Upper lobe of left lung (tissue), 6 donors: ENCODE measurements around the gene KRT35. TPM values are rescaled to one million over a fixed set of nuclear protein-coding genes. Genes with fewer than 3 reads are reported as not detected.

ENCODE experiments used
- ATAC-seq, 2 donors: fragments of 200-7000 bp; cut with Tn5 transposase; one replicate each; pipeline ENCODE4 v1.9.1; 2022; ENCODE audit warnings: mild to moderate bottlenecking in 2 of 2, moderate library complexity in 2 of 2; ENCODE audit not compliant: low FRiP score in 2 of 2
- DNase-seq, 2 donors: peaks; one replicate each; pipeline ENCODE4 v3.0.0-alpha.2; 2019 to 2020
- H3K27ac ChIP-seq, 4 donors: fragments of 200-600 bp; sonication (generic); one replicate each; pipeline ENCODE4 v1.5.1; 2016 to 2019
- H3K27me3 ChIP-seq, 4 donors: fragments of 200-600 bp; sonication (generic); one replicate each; pipeline ENCODE4 v1.5.1; 2017 to 2019
- H3K36me3 ChIP-seq, 4 donors: fragments of 200-600 bp; sonication (generic); one replicate each; pipeline ENCODE4 v1.5.1; 2016 to 2019
- H3K4me1 ChIP-seq, 4 donors: fragments of 200-600 bp; sonication (generic); one replicate each; pipeline ENCODE4 v1.5.1; 2018 to 2019
- H3K4me3 ChIP-seq, 4 donors: fragments of 200-600 bp; sonication (generic); one replicate each; pipeline ENCODE4 v1.5.1; 2017 to 2019; ENCODE audit warnings: mild to moderate bottlenecking in 2 of 4, moderate library complexity in 1 of 4
- H3K9me3 ChIP-seq, 4 donors: fragments of 200-600 bp; sonication (generic); one replicate each; pipeline ENCODE4 v1.5.1; 2018 to 2019
- EP300 ChIP-seq, 4 donors: sonication (generic); formaldehyde crosslinking; IDR thresholded peaks; one replicate each; pipeline ENCODE4 v1.5.1; 2017; ENCODE audit warnings: antibody characterized with exemption in 4 of 4, control low read depth in 2 of 4
- POLR2A ChIP-seq, 4 donors: fragments of 450-650 bp; IDR thresholded peaks; one replicate each; pipeline ENCODE4 v1.5.1; 2016 to 2017; ENCODE audit warnings: antibody characterized with exemption in 4 of 4, mild to moderate bottlenecking in 2 of 4
- POLR2AphosphoS5 ChIP-seq, 2 donors: sonication (generic); formaldehyde crosslinking; IDR thresholded peaks; one replicate each; pipeline ENCODE4 v1.5.1; 2017; ENCODE audit warnings: antibody characterized with exemption in 2 of 2
- WGBS, 2 donors: methylation state at CpG; one replicate each; pipeline ENCODE4 v1.1.5; 2017 to 2018; 5-methylcytosine and 5-hydroxymethylcytosine counted together
- total RNA-seq, 6 donors: library from RNA; depleted of rRNA in 4 of 6; stranded (reverse); fragments of >200 nt in 4 of 6; gene quantifications; one replicate each; pipeline versions ENCODE4 v1.1.0 to v1.2.1, GENCODE V29; 2016 to 2021
- TF ChIP-seq, protein P1 (sequence below), 6 experiments: fragments of 450-650 bp in 4 of 6; fragments of 200-600 bp in 2 of 6; sonication (generic) in 2 of 6; IDR thresholded peaks; one replicate each; pipeline ENCODE4 v1.5.1; 2016 to 2019; ENCODE audit warnings: antibody characterized with exemption in 6 of 6
- donor health status: DM: no; HTN: no; CAD: no; lungs with moderate emphysema.
- donor health status: DM: no; HTN: yes; CAD: no; lungs with severe emphysema.

Gene KRT35
- total RNA-seq, 6 donors from 2014 or later = not detected

DNA sequence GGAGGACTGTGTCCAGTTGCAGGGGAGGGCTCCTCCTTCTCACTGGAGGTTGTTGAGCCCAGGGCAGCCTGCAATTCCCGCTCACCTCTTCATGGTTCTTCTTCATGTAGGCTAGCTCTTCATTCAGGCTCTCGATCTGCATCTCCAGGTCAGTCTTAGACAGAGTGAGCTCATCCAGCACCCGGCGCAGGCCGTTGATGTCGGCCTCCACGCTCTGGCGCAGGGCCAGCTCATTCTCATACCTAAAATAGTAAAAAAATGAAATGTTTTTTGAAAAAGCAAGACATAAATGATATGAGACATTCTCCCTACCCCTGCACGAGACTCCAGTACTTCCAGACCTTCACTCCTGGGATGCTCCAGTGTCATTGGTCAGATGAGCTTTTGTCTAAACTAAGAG lies 22.3 kb upstream of the KRT35 start:
- no peak for ATAC-seq
- Histone ChIP-seq H3K27ac (no peak overlapping the region), H3K27me3 (no peaks in the 10 kb centered on the region), H3K9me3 (no peaks in the 10 kb centered on the region), H3K4me3 (no peak overlapping the region), H3K36me3 (no peaks in the 10 kb centered on the region), H3K4me1 (peaks cover 0 to 8% (median 3%) of the 10 kb centered on the region in 4 donors)
- TF ChIP-seq POLR2AphosphoS5 (IDR thresholded peaks at IDR 0.05) (no peak), EP300 (IDR thresholded peaks at IDR 0.05) (no peak), POLR2A (IDR thresholded peaks at IDR 0.05) (no peak)
- TF ChIP-seq, protein P1, sequence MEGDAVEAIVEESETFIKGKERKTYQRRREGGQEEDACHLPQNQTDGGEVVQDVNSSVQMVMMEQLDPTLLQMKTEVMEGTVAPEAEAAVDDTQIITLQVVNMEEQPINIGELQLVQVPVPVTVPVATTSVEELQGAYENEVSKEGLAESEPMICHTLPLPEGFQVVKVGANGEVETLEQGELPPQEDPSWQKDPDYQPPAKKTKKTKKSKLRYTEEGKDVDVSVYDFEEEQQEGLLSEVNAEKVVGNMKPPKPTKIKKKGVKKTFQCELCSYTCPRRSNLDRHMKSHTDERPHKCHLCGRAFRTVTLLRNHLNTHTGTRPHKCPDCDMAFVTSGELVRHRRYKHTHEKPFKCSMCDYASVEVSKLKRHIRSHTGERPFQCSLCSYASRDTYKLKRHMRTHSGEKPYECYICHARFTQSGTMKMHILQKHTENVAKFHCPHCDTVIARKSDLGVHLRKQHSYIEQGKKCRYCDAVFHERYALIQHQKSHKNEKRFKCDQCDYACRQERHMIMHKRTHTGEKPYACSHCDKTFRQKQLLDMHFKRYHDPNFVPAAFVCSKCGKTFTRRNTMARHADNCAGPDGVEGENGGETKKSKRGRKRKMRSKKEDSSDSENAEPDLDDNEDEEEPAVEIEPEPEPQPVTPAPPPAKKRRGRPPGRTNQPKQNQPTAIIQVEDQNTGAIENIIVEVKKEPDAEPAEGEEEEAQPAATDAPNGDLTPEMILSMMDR (IDR thresholded peaks at IDR 0.05) = no peak
- no peak for DNase-seq
- 84 to 89% methylated on average over 9 of the region's 9 CpGs for WGBS, 2 donors

DNA sequence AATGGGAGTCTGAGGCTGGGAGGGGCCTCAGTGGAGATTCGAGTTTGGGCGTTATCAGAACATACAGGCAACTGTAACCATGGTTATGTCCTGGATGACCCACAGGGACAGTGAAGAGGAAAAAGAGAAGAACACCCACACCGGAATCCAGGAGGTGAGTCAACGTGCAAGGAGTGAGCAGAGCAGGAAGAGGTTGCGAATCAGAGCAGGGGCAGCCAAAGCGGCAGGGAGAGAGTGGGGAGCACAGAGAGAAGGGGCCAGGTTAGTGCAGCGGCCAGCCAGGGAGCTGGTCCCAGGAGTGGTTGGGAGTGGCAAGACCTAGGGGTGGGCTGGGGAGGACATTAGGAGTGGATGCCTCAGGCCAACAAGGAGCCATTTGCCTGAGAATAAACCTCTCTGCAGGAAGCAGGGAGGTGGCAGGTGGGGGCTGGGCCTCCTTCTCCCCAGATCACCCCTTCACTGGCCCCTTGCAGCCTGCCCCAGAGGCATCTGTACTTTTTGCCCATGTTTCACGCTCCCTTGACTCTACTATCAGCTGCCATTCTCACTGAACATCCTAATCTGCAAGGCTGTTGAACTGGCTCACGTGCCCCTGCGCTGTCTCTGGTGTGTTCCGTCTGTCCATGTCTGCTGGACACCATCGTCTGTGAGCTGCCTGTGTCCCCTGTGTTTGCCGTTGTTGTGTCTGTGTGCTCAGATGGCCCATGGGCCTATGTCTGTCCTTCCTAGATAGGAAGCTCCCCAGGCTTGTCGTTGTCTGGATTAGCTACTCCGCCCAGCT lies 19.4 kb upstream of the KRT35 start:
- TF ChIP-seq POLR2A (IDR thresholded peaks at IDR 0.05) (no peak), POLR2AphosphoS5 (IDR thresholded peaks at IDR 0.05) (no peak), EP300 (IDR thresholded peaks at IDR 0.05) (no peak)
- TF ChIP-seq, protein P1 (IDR thresholded peaks at IDR 0.05) = no peak
- Histone ChIP-seq H3K27ac (peak overlapping the region in 2 of 4 donors; percentile 1 to 63), H3K4me3 (no peak overlapping the region), H3K36me3 (no peaks in the 10 kb centered on the region), H3K9me3 (no peaks in the 10 kb centered on the region), H3K27me3 (no peaks in the 10 kb centered on the region), H3K4me1 (peaks cover 5 to 15% (median 9%) of the 10 kb centered on the region in 4 donors)
- WGBS, 2 donors = 63 to 66% methylated on average over 15 of the region's 15 CpGs
- DNase-seq (no peak), ATAC-seq (no peak)

DNA sequence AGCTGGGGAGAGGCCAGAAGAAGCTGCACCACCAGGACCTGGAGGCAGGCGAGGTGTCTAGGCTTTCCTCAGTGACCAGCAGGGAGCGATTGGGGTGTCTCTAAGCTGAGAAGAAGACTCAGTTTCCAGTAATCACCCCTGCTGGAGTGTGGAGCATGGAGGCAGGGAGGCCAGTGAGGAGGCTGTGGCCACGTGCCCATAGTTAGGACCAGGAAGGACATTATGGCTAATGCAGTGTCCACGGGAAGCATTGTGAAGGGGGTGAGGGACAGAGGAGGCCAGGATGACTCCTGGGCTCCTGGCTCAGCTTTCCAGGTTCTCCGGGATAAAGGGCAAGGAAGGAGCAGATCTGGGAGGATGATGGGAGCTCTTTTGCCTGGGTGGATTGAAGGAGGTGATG lies 18.8 kb upstream of the KRT35 start:
- Histone ChIP-seq H3K4me3 (no peak overlapping the region), H3K4me1 (peaks cover 5 to 14% (median 9%) of the 10 kb centered on the region in 4 donors), H3K27me3 (no peaks in the 10 kb centered on the region), H3K36me3 (no peaks in the 10 kb centered on the region), H3K9me3 (no peaks in the 10 kb centered on the region), H3K27ac (peak overlapping the region in 2 of 4 donors; percentile 1 to 63)
- DNase-seq = no peak
- 81 to 83% methylated on average over 5 of the region's 5 CpGs for WGBS, 2 donors
- no peak for ATAC-seq
- TF ChIP-seq, protein P1 (IDR thresholded peaks at IDR 0.05) = no peak
- TF ChIP-seq POLR2AphosphoS5 (IDR thresholded peaks at IDR 0.05) (no peak), EP300 (IDR thresholded peaks at IDR 0.05) (no peak), POLR2A (IDR thresholded peaks at IDR 0.05) (no peak)

DNA sequence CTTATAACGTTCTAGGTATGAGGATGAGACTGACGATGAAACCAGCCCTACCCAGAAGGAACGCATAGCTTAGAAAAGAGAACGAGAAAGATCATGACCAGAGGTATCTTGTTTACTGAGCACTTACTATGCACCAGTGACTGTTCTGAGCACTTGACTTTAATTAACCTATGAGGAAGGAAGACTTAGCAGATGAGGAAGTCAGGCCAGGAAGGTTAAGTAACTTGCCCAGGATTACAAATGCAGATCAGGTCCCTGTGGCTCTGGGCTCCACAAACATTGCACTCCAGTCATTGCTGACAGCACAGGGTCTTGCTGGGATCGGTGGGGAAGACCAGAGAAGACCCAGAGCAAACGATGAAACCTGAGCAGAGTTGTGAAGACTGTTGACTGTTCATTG lies 17.3 kb upstream of the KRT35 start:
- peak; percentile 19 to 52 for ATAC-seq
- H3K9me3 ChIP-seq = no peaks in the 10 kb centered on the region
- H3K4me1 ChIP-seq = peaks cover 5 to 15% (median 9%) of the 10 kb centered on the region in 4 donors
- peak in 1 of 2 donors; percentile 53 for DNase-seq
- H3K27ac ChIP-seq = peak overlapping the region; percentile 70 to 84 (median 82)
- H3K27me3 ChIP-seq = no peaks in the 10 kb centered on the region
- no peak overlapping the region for H3K4me3 ChIP-seq
- 43 to 44% methylated on average over 6 of the region's 6 CpGs for WGBS, 2 donors
- no peaks in the 10 kb centered on the region for H3K36me3 ChIP-seq
- TF ChIP-seq, protein P1 (IDR thresholded peaks at IDR 0.05) = no peak
- peak in 1 of 4 donors; percentile 42 for TF ChIP-seq POLR2A (IDR thresholded peaks at IDR 0.05)
- TF ChIP-seq EP300 (IDR thresholded peaks at IDR 0.05) = no peak
- no peak for TF ChIP-seq POLR2AphosphoS5 (IDR thresholded peaks at IDR 0.05)
